Renal cortex interstitium (tissue), 11 donors: ENCODE measurements around the gene DLEC1. TPM values are rescaled to one million over a fixed set of nuclear protein-coding genes. Genes with fewer than 3 reads are reported as not detected.

ENCODE experiments used
- DNase-seq, 11 donors: peaks; one replicate each; pipeline ENCODE4 v3.0.0-alpha.2; 2013; ENCODE audit warnings: low read depth in 9 of 11, low spot score in 4 of 11; ENCODE audit errors: extremely low read depth in 1 of 11
- polyA plus RNA-seq, 3 donors: library from polyadenylated mRNA; unstranded; fragments of 120-200 nt; gene quantifications; one replicate each; pipeline ENCODE4 v1.2.1, GENCODE V29; 2013; ENCODE audit not compliant: insufficient read length in 3 of 3

Gene DLEC1
- polyA plus RNA-seq, 3 donors: 0.48 to 1.5 (median 0.82) TPM

- DNase-seq: no peak
Observed at GRCh38 chr3:37999836-38000235, 39.2 kb upstream of the DLEC1 start.

GRCh38 chr3:38000242-38000916, 38.6 kb upstream of the DLEC1 start:
- no peak for DNase-seq

- no peak for DNase-seq
Observed at GRCh38 chr3:38000965-38001455, 38.0 kb upstream of the DLEC1 start.

GRCh38 chr3:38001456-38002081, 37.4 kb upstream of the DLEC1 start:
- DNase-seq: no peak

- DNase-seq: no peak
Observed at GRCh38 chr3:38002291-38002876, 36.6 kb upstream of the DLEC1 start.

GRCh38 chr3:38002940-38003339, 36.1 kb upstream of the DLEC1 start:
- DNase-seq: no peak

- no peak for DNase-seq
Observed at GRCh38 chr3:38003371-38003816, 35.6 kb upstream of the DLEC1 start.

GRCh38 chr3:38003817-38004414, 35.1 kb upstream of the DLEC1 start:
- no peak for DNase-seq

GRCh38 chr3:38004415-38005075, 34.5 kb upstream of the DLEC1 start:
- DNase-seq: peak in 4 of 11 donors; percentile 49 to 67 (median 59)

GRCh38 chr3:38005076-38006020, 33.7 kb upstream of the DLEC1 start:
- DNase-seq: no peak

- no peak for DNase-seq
Observed at GRCh38 chr3:38006031-38006430, 33.0 kb upstream of the DLEC1 start.

GRCh38 chr3:38006445-38006995, 32.5 kb upstream of the DLEC1 start:
- no peak for DNase-seq

GRCh38 chr3:38007754-38008090, 31.3 kb upstream of the DLEC1 start:
- DNase-seq: no peak

GRCh38 chr3:38008191-38008701, 30.8 kb upstream of the DLEC1 start:
- no peak for DNase-seq

GRCh38 chr3:38008971-38009580, 29.9 kb upstream of the DLEC1 start:
- DNase-seq: no peak

GRCh38 chr3:38009807-38010591, 29.0 kb upstream of the DLEC1 start:
- no peak for DNase-seq

GRCh38 chr3:38011111-38011510, 27.9 kb upstream of the DLEC1 start:
- no peak for DNase-seq
